B cell (primary cell): ENCODE data around the gene IFT122.

ENCODE experiments used
- CTCF ChIP-seq: fragments of 200-600 bp; IDR thresholded peaks from one replicate; pipeline ENCODE4 v1.8.0; 2022; ENCODE audit warnings: antibody characterized with exemption, mild to moderate bottlenecking
- EZH2 ChIP-seq: IDR thresholded peaks from 2 replicates; pipeline ENCODE4 v1.6.1; 2012; ENCODE audit warnings: borderline replicate concordance, low read depth, mild to moderate bottlenecking, moderate library complexity, low read length; ENCODE audit not compliant: insufficient read depth, poor library complexity, severe bottlenecking

DNA sequence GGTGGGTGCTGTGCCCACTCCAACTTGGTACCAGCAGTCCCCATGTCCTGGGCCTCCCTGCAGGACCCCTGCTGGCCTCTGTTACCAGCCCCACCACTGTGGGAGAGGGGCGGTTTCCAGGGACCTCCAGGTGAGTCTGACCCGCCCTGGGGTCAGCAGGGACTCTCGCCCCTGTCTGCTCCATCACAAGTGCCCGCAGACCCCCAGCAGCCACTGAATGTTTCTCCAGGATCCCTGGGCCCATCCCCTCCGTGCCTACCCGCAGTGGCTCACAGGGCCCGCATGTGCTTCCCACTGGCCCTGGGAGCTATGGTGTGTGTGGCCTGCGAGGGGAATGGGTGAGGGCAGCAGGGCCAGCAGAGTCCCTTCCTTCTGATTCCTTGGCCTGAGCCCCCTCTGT, 78.6 kb downstream of the IFT122 start:
- no peak for TF ChIP-seq CTCF
- no peak for TF ChIP-seq EZH2
